ENCODE measurements around the gene LRRC56.

LRRC56 gene

GRCh38 chr11:521177-521688, 16.1 kb upstream of the LRRC56 start:
- DNase-seq: no peak

GRCh38 chr11:526192-526591, 11.1 kb upstream of the LRRC56 start:
- DNase-seq: no peak

- no peak for DNase-seq
Measured at GRCh38 chr11:528166-528814, 9.0 kb upstream of the LRRC56 start.

GRCh38 chr11:528815-529727, 8.3 kb upstream of the LRRC56 start:
- no peak for DNase-seq

GRCh38 chr11:529728-530411, 7.5 kb upstream of the LRRC56 start:
- DNase-seq: no peak

GRCh38 chr11:530960-531831, 6.1 kb upstream of the LRRC56 start:
- DNase-seq: no peak

GRCh38 chr11:531919-532526, 5.3 kb upstream of the LRRC56 start:
- DNase-seq: no peak

- DNase-seq: no peak
Measured at GRCh38 chr11:532527-532985, 4.8 kb upstream of the LRRC56 start.

- no peak for DNase-seq
Measured at GRCh38 chr11:532986-533585, 4.2 kb upstream of the LRRC56 start.

GRCh38 chr11:533586-534395, 3.5 kb upstream of the LRRC56 start:
- DNase-seq: no peak

- peak in 2 of 5 donors; percentile 27 to 53 for DNase-seq
Measured at GRCh38 chr11:534396-535209, 2.7 kb upstream of the LRRC56 start.

- no peak for DNase-seq
Measured at GRCh38 chr11:535210-535518, 2.2 kb upstream of the LRRC56 start.

- peak; percentile 93 to 98 (median 95) for DNase-seq
Measured at GRCh38 chr11:535519-536454, 1.5 kb upstream of the LRRC56 start, which contains the start of gene HRAS. Gene HRAS, minus strand, starts transcription at chr11:535576.

GRCh38 chr11:537622-538430, 499 bp downstream of the LRRC56 start:
- DNase-seq: no peak

GRCh38 chr11:538431-539051, 1.2 kb downstream of the LRRC56 start:
- DNase-seq: peak in 1 of 5 donors; percentile 13

GRCh38 chr11:539971-540481, 2.7 kb downstream of the LRRC56 start:
- peak in 1 of 5 donors; percentile 6 for DNase-seq
